Stimulated activated naive CD8-positive, alpha-beta T cell treated with anti-CD3 and anti-CD28 coated beads, Interleukin-15, Interleukin-2, amounts not matched to agents 100 ng/mL and 50 ng/mL, for 24 hours (primary cell): ENCODE results near the gene CFAP161.

Experiments
- H3K27ac Mint-ChIP-seq: one replicate; pipeline ENCODE4 v1.8.0; 2021; ENCODE audit warnings: mild to moderate bottlenecking, mixed read lengths
- H3K27me3 Mint-ChIP-seq: one replicate; pipeline ENCODE4 v1.8.0; 2021; ENCODE audit warnings: mixed read lengths
- H3K36me3 Mint-ChIP-seq: one replicate; pipeline ENCODE4 v1.8.0; 2021; ENCODE audit warnings: low read depth, mixed read lengths
- H3K4me1 Mint-ChIP-seq: one replicate; pipeline ENCODE4 v1.8.0; 2021; ENCODE audit warnings: low read depth, mixed read lengths
- H3K4me3 Mint-ChIP-seq: one replicate; pipeline ENCODE4 v1.8.0; 2021; ENCODE audit warnings: mild to moderate bottlenecking, mixed read lengths
- H3K9me3 Mint-ChIP-seq: one replicate; pipeline ENCODE4 v1.8.0; 2021; ENCODE audit warnings: mixed read lengths

CFAP161 gene

DNA sequence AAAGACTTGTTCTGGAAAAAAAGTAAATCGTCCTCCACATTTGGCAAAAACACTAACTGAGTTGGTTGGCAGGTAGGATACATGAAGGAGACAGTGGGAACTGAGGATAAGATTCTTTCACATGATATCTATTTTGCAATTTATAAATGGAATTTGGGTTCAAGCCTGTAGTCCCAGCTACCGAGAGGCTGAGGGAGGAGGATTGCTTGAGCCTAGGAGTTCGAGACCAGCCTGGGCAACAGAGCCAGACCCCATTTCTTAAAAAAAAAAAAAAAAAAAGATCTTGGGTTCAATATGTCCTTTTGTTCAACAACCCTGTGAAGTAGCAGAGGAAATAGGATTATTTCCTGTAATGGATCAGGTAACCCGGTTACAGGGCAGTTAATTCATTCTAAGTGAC lies 35.7 kb upstream of the CFAP161 start:
- peaks cover 12% of the 10 kb centered on the region for H3K4me1 Mint-ChIP-seq
- no peak overlapping the region for H3K4me3 Mint-ChIP-seq
- H3K36me3 Mint-ChIP-seq = no peaks in the 10 kb centered on the region
- H3K9me3 Mint-ChIP-seq = no peaks in the 10 kb centered on the region
- H3K27me3 Mint-ChIP-seq = peaks cover 54% of the 10 kb centered on the region
- H3K27ac Mint-ChIP-seq = no peak overlapping the region

- H3K9me3 Mint-ChIP-seq = no peaks in the 10 kb centered on the region
- H3K4me1 Mint-ChIP-seq = peaks cover 12% of the 10 kb centered on the region
- no peak overlapping the region for H3K4me3 Mint-ChIP-seq
- no peak overlapping the region for H3K27ac Mint-ChIP-seq
- peaks cover 54% of the 10 kb centered on the region for H3K27me3 Mint-ChIP-seq
- no peaks in the 10 kb centered on the region for H3K36me3 Mint-ChIP-seq
These were observed 35.0 kb upstream of the CFAP161 start for GRCh38 chr15:81098861-81099651.

- Mint-ChIP-seq H3K27ac (no peak overlapping the region), H3K4me3 (no peak overlapping the region), H3K4me1 (peaks cover 12% of the 10 kb centered on the region), H3K27me3 (peaks cover 40% of the 10 kb centered on the region), H3K9me3 (no peaks in the 10 kb centered on the region), H3K36me3 (no peaks in the 10 kb centered on the region)
These were observed 31.9 kb upstream of the CFAP161 start for GRCh38 chr15:81101894-81102815.

DNA sequence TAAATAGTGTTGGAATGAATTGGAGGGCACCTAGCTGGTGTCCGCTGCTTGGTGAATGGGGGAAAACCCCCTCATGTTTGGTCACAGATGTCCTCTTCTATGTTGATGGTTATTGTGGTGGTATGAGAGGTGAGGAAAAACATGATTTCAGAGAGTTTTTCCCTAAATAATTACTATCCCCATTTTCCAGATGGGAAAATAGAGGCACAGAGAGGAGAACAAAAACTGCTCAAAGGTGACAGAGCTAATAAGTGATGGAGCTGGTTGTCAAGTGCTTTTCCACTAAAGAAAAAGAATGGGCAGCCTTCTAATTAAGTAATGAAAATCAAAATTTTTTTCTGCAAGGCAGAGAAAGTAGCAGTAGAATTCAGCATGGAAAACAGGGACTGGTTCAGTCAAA lies 30.2 kb upstream of the CFAP161 start:
- peaks cover 24% of the 10 kb centered on the region for H3K27me3 Mint-ChIP-seq
- H3K9me3 Mint-ChIP-seq = no peaks in the 10 kb centered on the region
- H3K4me1 Mint-ChIP-seq = peaks cover 3% of the 10 kb centered on the region
- no peaks in the 10 kb centered on the region for H3K36me3 Mint-ChIP-seq
- no peak overlapping the region for H3K4me3 Mint-ChIP-seq
- H3K27ac Mint-ChIP-seq = no peak overlapping the region

DNA sequence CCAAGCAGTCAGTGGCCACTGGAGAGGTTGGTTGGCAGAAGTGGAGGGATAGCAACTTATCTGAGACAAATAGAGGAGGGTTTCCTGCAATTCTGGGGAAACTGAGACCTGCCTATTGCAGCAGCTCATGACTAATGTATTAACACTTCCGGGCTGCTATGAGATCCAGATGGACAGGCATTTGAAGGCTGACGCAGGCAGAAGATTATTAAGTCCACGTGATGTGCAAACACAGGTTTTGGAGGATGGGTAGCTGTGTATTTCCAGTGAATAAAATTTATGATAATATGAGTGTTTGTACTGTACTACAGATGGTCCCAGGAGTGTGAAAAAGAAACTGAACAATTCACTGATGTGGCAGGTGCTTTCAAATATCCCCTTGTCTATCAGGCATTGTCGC lies 28.5 kb upstream of the CFAP161 start:
- Mint-ChIP-seq H3K4me1 (no peaks in the 10 kb centered on the region), H3K27me3 (peaks cover 30% of the 10 kb centered on the region), H3K4me3 (no peak overlapping the region), H3K9me3 (no peaks in the 10 kb centered on the region), H3K36me3 (no peaks in the 10 kb centered on the region), H3K27ac (no peak overlapping the region)

- H3K36me3 Mint-ChIP-seq = no peaks in the 10 kb centered on the region
- peaks cover 4% of the 10 kb centered on the region for H3K4me1 Mint-ChIP-seq
- H3K4me3 Mint-ChIP-seq = no peak overlapping the region
- H3K27me3 Mint-ChIP-seq = peaks cover 34% of the 10 kb centered on the region
- H3K27ac Mint-ChIP-seq = no peak overlapping the region
- no peaks in the 10 kb centered on the region for H3K9me3 Mint-ChIP-seq
These were observed 27.5 kb upstream of the CFAP161 start for GRCh38 chr15:81106560-81106959.

DNA sequence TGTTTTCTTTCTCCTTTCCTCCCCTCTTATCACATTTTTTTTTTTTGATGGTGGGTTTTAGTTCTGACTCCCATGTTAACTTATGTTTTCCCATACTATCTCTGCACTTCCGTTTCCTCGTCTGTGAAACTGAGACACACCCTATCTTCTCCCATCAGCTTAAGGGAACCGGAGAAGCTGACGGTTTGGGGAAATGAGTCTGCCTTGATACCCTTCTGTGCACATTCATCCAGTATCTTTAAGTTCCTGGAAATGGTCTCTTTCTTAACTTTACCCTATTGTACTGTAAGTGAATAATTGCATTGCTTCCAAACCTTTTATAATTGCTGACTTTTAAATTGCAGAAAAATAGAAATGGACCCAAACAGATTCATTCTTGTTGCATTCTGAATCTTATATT lies 26.2 kb upstream of the CFAP161 start:
- Mint-ChIP-seq H3K9me3 (no peaks in the 10 kb centered on the region), H3K36me3 (no peaks in the 10 kb centered on the region), H3K27me3 (peaks cover 40% of the 10 kb centered on the region), H3K27ac (no peak overlapping the region), H3K4me1 (peaks cover 11% of the 10 kb centered on the region), H3K4me3 (no peak overlapping the region)

DNA sequence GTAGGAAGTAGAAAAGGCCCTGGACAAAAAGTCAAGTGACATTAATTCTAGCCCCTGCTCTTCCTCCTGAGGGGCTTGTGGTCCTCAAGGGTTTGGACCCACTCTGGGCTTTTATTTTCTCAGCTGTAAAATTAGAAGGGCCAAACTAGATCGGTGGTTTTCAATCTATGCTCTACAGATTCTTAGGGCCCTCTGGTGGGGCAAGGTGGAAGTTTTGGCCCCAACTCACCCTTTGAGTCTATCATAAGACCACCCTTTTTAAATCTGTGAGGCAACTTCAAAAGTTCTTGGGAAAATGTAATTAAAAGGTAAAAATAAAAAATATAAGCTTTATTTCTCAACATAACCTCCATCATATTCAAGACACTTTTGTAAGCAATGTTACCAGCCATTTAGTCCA lies 25.6 kb upstream of the CFAP161 start:
- no peaks in the 10 kb centered on the region for H3K36me3 Mint-ChIP-seq
- no peaks in the 10 kb centered on the region for H3K9me3 Mint-ChIP-seq
- no peak overlapping the region for H3K27ac Mint-ChIP-seq
- peaks cover 11% of the 10 kb centered on the region for H3K4me1 Mint-ChIP-seq
- H3K27me3 Mint-ChIP-seq = peaks cover 44% of the 10 kb centered on the region
- no peak overlapping the region for H3K4me3 Mint-ChIP-seq

DNA sequence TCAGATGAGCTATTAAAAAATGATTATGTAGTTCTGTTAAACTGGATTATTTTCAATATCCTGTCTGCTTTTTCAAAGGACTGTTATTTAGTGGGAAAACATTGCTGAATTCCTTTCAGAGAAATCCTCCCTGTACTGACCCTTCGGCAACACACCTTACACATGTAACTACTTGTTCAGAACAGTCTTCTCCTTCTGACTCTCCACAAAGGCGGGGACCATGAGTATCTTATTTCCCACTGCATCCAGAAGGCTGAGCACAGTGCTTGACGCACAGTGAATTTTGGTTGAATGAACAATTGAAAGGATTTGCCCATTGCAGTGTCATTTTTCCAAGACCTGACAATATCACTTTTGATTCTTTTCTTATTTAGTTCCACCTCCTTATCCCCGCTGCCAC lies 23.1 kb upstream of the CFAP161 start:
- Mint-ChIP-seq H3K36me3 (no peaks in the 10 kb centered on the region), H3K4me1 (peaks cover 11% of the 10 kb centered on the region), H3K9me3 (no peaks in the 10 kb centered on the region), H3K27me3 (peaks cover 55% of the 10 kb centered on the region), H3K4me3 (no peak overlapping the region), H3K27ac (no peak overlapping the region)

- H3K36me3 Mint-ChIP-seq = no peaks in the 10 kb centered on the region
- H3K27ac Mint-ChIP-seq = no peak overlapping the region
- H3K27me3 Mint-ChIP-seq = peaks cover 61% of the 10 kb centered on the region
- H3K9me3 Mint-ChIP-seq = no peaks in the 10 kb centered on the region
- H3K4me1 Mint-ChIP-seq = peaks cover 11% of the 10 kb centered on the region
- H3K4me3 Mint-ChIP-seq = no peak overlapping the region
These were observed 22.3 kb upstream of the CFAP161 start for GRCh38 chr15:81111510-81112470.

DNA sequence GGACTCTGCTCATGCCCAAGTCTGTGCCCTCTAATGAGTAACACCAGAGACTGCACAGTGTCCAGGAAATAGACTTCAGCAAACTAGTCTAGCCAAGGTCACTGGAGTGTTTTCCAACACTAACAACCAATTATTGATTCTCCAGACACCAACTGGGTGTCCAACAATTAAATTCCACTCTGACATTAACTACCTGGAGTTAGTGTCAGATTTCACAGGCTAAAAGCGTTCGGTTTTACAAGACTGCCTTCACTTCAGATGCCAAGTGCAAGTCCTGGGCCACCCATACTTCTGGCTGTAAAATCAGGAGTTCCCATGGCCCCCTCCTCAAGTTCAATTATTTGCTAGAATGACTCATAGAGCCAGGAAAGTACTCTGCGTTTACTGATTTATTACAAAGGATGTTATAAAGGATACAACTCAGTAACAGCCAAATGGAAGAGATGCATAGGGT lies 20.8 kb upstream of the CFAP161 start:
- peaks cover 18% of the 10 kb centered on the region for H3K4me1 Mint-ChIP-seq
- H3K36me3 Mint-ChIP-seq = no peaks in the 10 kb centered on the region
- H3K9me3 Mint-ChIP-seq = no peaks in the 10 kb centered on the region
- peaks cover 75% of the 10 kb centered on the region for H3K27me3 Mint-ChIP-seq
- no peak overlapping the region for H3K4me3 Mint-ChIP-seq
- no peak overlapping the region for H3K27ac Mint-ChIP-seq

GRCh38 chr15:81113861-81114291 lies 20.2 kb upstream of the CFAP161 start:
- H3K4me1 Mint-ChIP-seq = peaks cover 18% of the 10 kb centered on the region
- H3K9me3 Mint-ChIP-seq = no peaks in the 10 kb centered on the region
- peaks cover 74% of the 10 kb centered on the region for H3K27me3 Mint-ChIP-seq
- no peak overlapping the region for H3K4me3 Mint-ChIP-seq
- H3K36me3 Mint-ChIP-seq = no peaks in the 10 kb centered on the region
- no peak overlapping the region for H3K27ac Mint-ChIP-seq

DNA sequence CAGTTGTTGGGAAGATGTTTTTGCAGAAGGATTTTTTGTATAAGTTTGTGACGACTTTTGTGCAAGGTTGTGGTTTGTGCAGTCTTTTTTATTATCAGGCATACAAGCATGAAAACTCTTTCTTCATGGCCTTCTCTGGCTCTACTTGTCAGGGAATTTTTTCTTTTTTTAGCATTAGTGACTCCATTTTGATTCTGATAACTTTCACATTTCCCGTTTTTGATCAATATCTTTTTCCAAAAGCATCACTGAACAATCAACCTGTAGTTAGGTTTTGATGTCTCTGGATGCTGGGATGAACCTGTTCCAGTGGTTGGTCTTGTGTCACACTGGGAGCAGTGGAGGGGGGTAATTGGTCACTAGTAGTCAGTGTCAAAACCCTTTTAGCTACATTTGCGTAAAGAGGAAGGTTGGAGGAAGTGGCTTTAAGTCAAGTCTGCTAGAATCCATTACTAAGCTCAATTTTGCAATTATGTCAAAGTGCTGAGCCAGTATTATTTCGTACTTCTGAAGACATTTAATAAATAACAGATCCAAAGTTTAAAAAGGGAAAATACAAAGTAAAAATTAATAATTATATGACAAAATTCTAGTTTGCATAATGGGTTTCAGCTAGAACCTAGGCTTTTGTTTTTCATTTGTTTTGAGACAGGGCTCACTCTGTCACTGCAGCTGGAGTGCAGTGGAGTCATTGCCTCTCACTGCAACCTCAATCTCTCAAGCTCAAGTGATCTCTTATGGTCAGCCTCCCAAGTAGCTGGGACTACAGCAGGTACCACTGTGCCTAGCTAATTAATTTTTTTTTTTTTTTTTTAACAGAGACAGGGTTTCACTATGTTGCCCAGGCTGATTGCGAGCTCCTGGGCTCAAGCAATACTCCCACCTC lies 18.8 kb upstream of the CFAP161 start:
- Mint-ChIP-seq H3K36me3 (no peaks in the 10 kb centered on the region), H3K4me1 (peaks cover 18% of the 10 kb centered on the region), H3K4me3 (no peak overlapping the region), H3K9me3 (no peaks in the 10 kb centered on the region), H3K27ac (no peak overlapping the region), H3K27me3 (peaks cover 68% of the 10 kb centered on the region)

GRCh38 chr15:81117136-81117535 lies 16.9 kb upstream of the CFAP161 start:
- H3K4me3 Mint-ChIP-seq = no peak overlapping the region
- H3K27ac Mint-ChIP-seq = no peak overlapping the region
- H3K36me3 Mint-ChIP-seq = no peaks in the 10 kb centered on the region
- H3K9me3 Mint-ChIP-seq = no peaks in the 10 kb centered on the region
- H3K4me1 Mint-ChIP-seq = peaks cover 8% of the 10 kb centered on the region
- H3K27me3 Mint-ChIP-seq = peaks cover 60% of the 10 kb centered on the region
